Peyer's patch (tissue), 4 donors: ENCODE data around the gene HAVCR2.

ENCODE experiments used
- CTCF ChIP-seq, 6 experiments: fragments of 450-650 bp in 4 of 6; fragments of 200-600 bp in 2 of 6; sonication (generic) in 1 of 6; IDR thresholded peaks; one replicate each; pipeline ENCODE4 v1.5.1; 2017 to 2019; ENCODE audit warnings: antibody characterized with exemption in 6 of 6, mild to moderate bottlenecking in 3 of 6, moderate library complexity in 1 of 6
- POLR2A ChIP-seq, 2 donors: fragments of 450-650 bp; IDR thresholded peaks; one replicate each; pipeline ENCODE4 v1.5.1; 2017; ENCODE audit warnings: antibody characterized with exemption in 2 of 2, mild to moderate bottlenecking in 2 of 2, moderate library complexity in 2 of 2

GRCh38 chr5:157047898-157048297 lies 60.9 kb downstream of the HAVCR2 start:
- TF ChIP-seq CTCF (IDR thresholded peaks at IDR 0.05) (no peak), POLR2A (IDR thresholded peaks at IDR 0.05) (no peak)
